ENCODE results near the gene PREX1. TPM values are rescaled to one million over a fixed set of nuclear protein-coding genes. Genes with fewer than 3 reads are reported as not detected.

PREX1 gene
- total RNA-seq, 1 donor from 2014 or later, result 20.4 TPM

DNA sequence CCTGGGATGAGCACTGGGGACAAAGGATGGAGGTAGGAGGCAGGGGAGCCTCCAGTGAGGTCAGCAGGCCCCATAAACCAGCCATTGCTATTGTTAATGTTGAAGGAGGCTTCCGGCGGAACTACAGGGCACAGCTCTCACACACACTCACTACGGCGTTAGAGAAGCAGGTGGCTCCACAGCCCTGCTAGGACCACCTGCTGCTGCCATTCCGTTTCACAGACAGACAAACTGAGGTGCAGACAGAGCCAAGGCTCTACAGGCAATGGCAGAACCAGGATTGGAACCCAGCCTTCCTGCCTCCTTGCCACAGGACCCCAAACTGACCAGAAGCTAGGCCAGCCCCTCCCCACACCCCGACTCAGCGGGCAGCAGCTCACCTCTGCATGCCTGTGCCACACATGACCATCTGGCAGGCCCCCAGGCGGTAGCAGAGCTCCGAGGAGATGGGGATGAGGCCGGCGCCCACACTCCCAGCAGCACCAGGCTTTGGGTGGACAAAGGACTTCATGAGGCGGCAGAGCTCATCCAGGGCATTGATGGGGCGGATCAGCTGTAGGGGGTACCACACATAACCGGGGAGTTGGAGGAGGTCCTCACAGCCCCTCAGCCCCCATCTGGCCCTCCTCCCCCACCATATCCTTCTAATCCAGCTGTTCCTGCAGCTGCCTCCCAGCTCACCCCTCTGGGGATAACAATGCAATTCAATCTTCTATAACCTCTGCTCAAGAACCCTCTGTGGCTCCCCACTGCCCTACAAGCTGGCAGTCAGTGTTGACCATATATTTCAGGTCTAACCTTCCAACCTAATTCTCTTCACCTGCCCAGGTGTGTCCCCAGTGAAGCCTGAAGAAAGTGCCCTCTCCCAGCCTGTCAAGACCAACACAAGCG is 198.5 kb downstream of the PREX1 start:
- Histone ChIP-seq H3K27ac (ENCODE audit: low read depth, low read length) (no peak overlapping the region), H3K9me3 (ENCODE audit: control insufficient read depth in 3 of 3, low read length in 3 of 3) (no peaks in the 10 kb centered on the region), H3K27me3 (ENCODE audit: control insufficient read depth in 3 of 3, insufficient read depth in 3 of 3, low read length in 3 of 3) (no peaks in the 10 kb centered on the region), H3K9ac (ENCODE audit: low read depth in 1 of 3, low read length in 3 of 3) (no peak overlapping the region), H3K4me1 (ENCODE audit: control insufficient read depth in 3 of 3, insufficient read depth in 3 of 3, low read length in 3 of 3) (no peaks in the 10 kb centered on the region), H3K4me3 (ENCODE audit: low read length in 3 of 3) (no peak overlapping the region), H3K36me3 (ENCODE audit: control insufficient read depth in 3 of 3, insufficient read depth in 3 of 3, low read length in 3 of 3) (peaks cover 4 to 31% (median 5%) of the 10 kb centered on the region in 3 donors)

DNA sequence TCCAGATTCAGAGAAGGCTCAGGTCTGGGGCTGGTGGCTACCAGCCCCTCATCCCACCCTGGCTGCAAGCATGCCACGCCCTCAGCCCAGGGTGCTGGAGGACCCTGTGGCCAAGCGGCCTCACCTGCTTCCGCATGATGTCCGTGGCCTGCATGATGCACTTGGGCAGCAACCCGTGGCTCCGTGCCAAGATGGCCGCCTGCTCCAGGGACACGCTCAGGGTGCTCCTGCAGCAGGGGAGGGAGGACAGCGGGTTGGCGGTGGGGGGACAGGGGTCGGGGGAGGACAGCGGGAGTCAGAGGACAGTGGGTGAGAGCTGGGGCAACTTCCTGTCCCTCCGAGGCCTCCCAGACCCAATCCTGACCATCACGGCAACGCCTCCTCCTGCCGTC is 200.1 kb downstream of the PREX1 start:
- H3K27me3 ChIP-seq (ENCODE audit: control insufficient read depth in 3 of 3, insufficient read depth in 3 of 3, low read length in 3 of 3), result no peaks in the 10 kb centered on the region
- H3K4me1 ChIP-seq (ENCODE audit: control insufficient read depth in 3 of 3, insufficient read depth in 3 of 3, low read length in 3 of 3), result no peaks in the 10 kb centered on the region
- no peaks in the 10 kb centered on the region for H3K9me3 ChIP-seq (ENCODE audit: control insufficient read depth in 3 of 3, low read length in 3 of 3)
- no peak overlapping the region for H3K9ac ChIP-seq (ENCODE audit: low read depth in 1 of 3, low read length in 3 of 3)
- H3K36me3 ChIP-seq (ENCODE audit: control insufficient read depth in 3 of 3, insufficient read depth in 3 of 3, low read length in 3 of 3), result peaks cover 0 to 29% (median 5%) of the 10 kb centered on the region in 3 donors
- no peak overlapping the region for H3K4me3 ChIP-seq (ENCODE audit: low read length in 3 of 3)
- no peak overlapping the region for H3K27ac ChIP-seq (ENCODE audit: low read depth, low read length)

DNA sequence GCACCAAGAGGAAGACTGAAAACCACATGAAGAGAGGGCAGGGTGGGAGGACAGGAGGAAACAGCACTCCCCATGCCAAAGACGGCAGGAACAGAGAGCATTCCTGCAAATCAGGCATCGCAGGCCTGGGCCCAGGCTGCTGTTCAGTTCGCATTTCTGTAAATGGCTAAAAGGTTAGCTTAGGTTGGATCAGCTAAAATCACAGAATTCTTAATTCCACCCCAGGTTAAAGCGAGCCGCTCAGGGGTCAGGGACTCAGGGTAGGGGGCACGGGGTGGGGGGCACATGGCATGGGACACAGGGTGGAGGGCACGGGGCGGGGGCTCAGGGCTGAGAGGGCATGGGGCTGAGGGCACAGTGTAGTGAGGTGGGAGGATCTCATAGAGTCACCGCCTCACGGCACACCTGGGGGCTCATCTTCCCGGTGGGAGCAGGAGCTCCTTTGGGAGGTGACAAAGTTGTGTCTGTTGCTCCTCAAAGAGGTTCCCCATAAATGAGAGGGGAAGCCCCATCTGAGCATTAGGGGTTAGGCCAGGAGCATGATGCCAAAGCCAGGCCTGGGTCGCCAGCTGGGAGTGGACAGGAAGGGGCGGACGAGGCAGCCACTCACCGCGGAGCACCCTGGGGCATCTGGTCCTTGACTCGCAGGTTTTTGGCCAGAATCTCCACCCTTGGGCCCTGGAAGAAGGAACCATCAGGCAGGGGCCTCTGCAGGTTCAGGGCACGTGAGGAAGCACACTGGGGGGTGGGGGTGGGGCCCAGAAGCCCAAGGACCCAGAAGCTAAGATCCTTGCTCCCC is 200.7 kb downstream of the PREX1 start:
- no peak overlapping the region for H3K9ac ChIP-seq (ENCODE audit: low read depth in 1 of 3, low read length in 3 of 3)
- H3K27ac ChIP-seq (ENCODE audit: low read depth, low read length), result no peak overlapping the region
- peaks cover 0 to 29% (median 5%) of the 10 kb centered on the region in 3 donors for H3K36me3 ChIP-seq (ENCODE audit: control insufficient read depth in 3 of 3, insufficient read depth in 3 of 3, low read length in 3 of 3)
- no peaks in the 10 kb centered on the region for H3K27me3 ChIP-seq (ENCODE audit: control insufficient read depth in 3 of 3, insufficient read depth in 3 of 3, low read length in 3 of 3)
- no peaks in the 10 kb centered on the region for H3K4me1 ChIP-seq (ENCODE audit: control insufficient read depth in 3 of 3, insufficient read depth in 3 of 3, low read length in 3 of 3)
- no peaks in the 10 kb centered on the region for H3K9me3 ChIP-seq (ENCODE audit: control insufficient read depth in 3 of 3, low read length in 3 of 3)
- H3K4me3 ChIP-seq (ENCODE audit: low read length in 3 of 3), result no peak overlapping the region

DNA sequence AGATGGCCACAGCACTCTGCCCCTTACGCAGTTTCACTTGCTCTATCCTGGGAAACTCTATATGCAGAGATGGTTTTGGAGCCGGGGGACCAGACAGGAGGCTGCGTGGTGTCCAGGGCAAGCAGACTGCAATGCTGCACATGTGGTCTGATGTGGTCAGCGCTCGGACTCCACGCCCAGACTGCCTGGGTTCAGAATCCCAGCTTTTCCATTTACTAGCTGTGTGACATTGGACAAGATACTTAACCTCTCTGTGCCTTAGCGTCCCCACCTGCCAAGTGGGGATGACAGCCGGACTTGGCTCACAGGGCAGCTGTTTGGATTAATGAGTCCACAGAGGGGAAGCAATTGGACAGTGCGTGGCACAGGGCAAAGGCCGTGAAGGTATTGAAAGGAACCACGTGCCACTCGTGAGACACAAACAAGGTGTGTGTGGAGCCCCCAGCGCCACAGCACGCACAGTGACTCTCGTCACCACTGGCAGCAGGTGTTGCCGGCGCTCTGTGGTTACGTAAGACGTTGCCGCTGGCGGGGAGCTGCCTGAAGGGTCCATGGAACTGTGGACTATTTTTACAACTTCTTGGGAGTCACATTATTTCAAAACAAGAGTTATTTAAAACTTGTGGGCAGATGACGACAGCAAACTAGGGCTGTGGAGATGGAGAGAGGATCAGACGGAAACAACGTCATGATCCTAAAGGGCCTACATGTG is 201.4 kb downstream of the PREX1 start:
- H3K9ac ChIP-seq (ENCODE audit: low read depth in 1 of 3, low read length in 3 of 3), result no peak overlapping the region
- H3K27me3 ChIP-seq (ENCODE audit: control insufficient read depth in 3 of 3, insufficient read depth in 3 of 3, low read length in 3 of 3), result no peaks in the 10 kb centered on the region
- H3K27ac ChIP-seq (ENCODE audit: low read depth, low read length), result no peak overlapping the region
- H3K4me3 ChIP-seq (ENCODE audit: low read length in 3 of 3), result no peak overlapping the region
- no peaks in the 10 kb centered on the region for H3K9me3 ChIP-seq (ENCODE audit: control insufficient read depth in 3 of 3, low read length in 3 of 3)
- H3K4me1 ChIP-seq (ENCODE audit: control insufficient read depth in 3 of 3, insufficient read depth in 3 of 3, low read length in 3 of 3), result peaks cover 0 to under 1% (median under 1%) of the 10 kb centered on the region in 3 donors
- peaks cover 0 to 24% (median 4%) of the 10 kb centered on the region in 3 donors for H3K36me3 ChIP-seq (ENCODE audit: control insufficient read depth in 3 of 3, insufficient read depth in 3 of 3, low read length in 3 of 3)

DNA sequence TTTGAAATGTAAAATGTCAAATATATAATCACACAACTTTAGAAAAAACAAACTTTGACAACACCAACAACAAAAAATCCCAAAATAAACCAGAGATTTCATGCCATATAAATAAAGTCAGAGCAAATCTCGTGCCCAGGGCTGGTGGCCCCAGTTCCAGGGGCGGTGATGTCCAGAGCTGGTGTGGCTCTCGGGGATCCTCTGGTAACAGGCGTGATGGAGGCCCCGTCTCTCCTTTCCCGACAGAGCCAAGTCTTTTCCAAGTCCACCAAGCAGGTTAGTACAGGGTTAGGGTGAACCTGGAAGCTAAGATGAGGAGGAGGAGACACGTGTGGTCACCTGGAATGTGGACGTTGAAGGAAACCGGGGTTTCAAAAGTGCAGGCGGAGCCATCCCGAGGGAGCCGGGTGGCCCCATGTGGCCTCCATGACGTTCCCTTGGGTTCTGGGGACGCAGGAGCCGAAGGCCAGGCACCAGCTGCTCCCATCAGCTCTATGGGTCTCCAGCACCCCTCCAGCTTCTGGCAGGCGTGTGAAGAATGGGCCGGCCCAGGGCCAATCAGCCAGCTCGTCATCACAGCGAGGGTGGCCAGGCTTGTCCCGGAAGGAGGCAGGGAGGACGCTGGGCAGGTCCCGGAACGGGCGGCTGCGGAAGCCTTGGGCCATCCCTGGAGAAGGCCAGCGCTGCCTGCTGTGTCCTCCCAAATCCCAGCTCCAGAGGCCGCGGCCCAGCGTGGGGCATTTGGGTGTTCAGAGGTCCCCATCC is 202.5 kb downstream of the PREX1 start:
- H3K36me3 ChIP-seq (ENCODE audit: control insufficient read depth in 3 of 3, insufficient read depth in 3 of 3, low read length in 3 of 3), result peaks cover 0 to 22% (median 2%) of the 10 kb centered on the region in 3 donors
- H3K9me3 ChIP-seq (ENCODE audit: control insufficient read depth in 3 of 3, low read length in 3 of 3), result no peaks in the 10 kb centered on the region
- no peaks in the 10 kb centered on the region for H3K27me3 ChIP-seq (ENCODE audit: control insufficient read depth in 3 of 3, insufficient read depth in 3 of 3, low read length in 3 of 3)
- no peak overlapping the region for H3K27ac ChIP-seq (ENCODE audit: low read depth, low read length)
- H3K4me1 ChIP-seq (ENCODE audit: control insufficient read depth in 3 of 3, insufficient read depth in 3 of 3, low read length in 3 of 3), result peaks cover 8 to 11% (median 10%) of the 10 kb centered on the region in 3 donors
- H3K9ac ChIP-seq (ENCODE audit: low read depth in 1 of 3, low read length in 3 of 3), result no peak overlapping the region
- no peak overlapping the region for H3K4me3 ChIP-seq (ENCODE audit: low read length in 3 of 3)

DNA sequence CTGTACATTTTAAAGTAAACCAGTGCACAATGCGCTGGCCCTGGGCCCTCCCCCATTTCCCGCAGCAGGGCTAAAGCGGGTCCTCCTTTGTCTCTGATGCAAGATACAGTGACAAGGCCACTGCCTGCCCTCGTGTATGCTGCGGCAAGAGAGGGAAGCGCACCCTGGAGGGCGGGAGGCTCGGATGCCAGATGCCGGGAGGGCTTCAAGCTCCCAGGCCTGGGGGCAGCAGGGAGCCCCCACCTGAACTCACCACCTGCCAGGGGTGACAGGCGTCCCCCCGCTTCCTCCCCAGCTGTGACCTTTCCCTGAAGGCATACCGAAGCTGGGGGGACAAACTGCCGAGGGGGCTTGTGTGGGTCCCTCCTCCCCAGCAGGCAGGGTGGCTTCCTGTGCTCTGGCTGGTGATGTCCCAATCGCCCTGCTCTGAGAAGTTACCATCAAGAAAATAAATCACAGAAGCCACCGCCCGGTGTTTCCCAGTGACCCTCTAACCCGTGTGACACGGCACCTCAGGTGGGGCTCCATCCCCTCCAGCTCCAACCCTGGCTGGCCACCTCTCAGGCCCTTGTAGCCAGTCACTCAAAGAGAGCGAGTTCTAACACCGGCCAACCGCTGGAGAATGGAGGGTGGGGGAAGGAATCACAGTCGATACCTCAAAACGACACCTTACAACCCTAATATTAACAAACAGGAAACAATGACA is 203.3 kb downstream of the PREX1 start:
- H3K4me1 ChIP-seq (ENCODE audit: control insufficient read depth in 3 of 3, insufficient read depth in 3 of 3, low read length in 3 of 3), result peaks cover 13 to 18% (median 15%) of the 10 kb centered on the region in 3 donors
- H3K36me3 ChIP-seq (ENCODE audit: control insufficient read depth in 3 of 3, insufficient read depth in 3 of 3, low read length in 3 of 3), result peaks cover 0 to 21% (median 2%) of the 10 kb centered on the region in 3 donors

DNA sequence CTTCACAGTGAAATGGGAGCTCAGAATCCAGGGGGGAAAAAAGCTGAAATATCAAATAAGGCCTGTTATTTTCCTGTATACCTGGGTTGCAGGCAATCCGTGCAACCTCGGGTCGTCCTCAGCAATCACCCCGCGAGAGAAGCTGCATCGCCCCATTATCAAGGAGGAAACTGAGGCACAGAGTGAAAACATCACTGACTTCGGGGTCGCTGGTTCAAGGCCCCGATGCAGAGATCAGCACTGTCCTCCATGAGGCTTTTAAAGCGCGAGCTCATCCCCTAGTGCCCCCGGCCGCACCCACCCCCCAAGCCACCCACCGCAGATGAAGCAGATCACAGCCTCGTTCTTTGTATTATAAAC is 203.9 kb downstream of the PREX1 start:
- peaks cover 13 to 18% (median 15%) of the 10 kb centered on the region in 3 donors for H3K4me1 ChIP-seq (ENCODE audit: control insufficient read depth in 3 of 3, insufficient read depth in 3 of 3, low read length in 3 of 3)
- no peak overlapping the region for H3K9ac ChIP-seq (ENCODE audit: low read depth in 1 of 3, low read length in 3 of 3)
- no peak overlapping the region for H3K4me3 ChIP-seq (ENCODE audit: low read length in 3 of 3)
- no peak overlapping the region for H3K27ac ChIP-seq (ENCODE audit: low read depth, low read length)
- peaks cover 0 to 17% (median 2%) of the 10 kb centered on the region in 3 donors for H3K36me3 ChIP-seq (ENCODE audit: control insufficient read depth in 3 of 3, insufficient read depth in 3 of 3, low read length in 3 of 3)
- no peaks in the 10 kb centered on the region for H3K9me3 ChIP-seq (ENCODE audit: control insufficient read depth in 3 of 3, low read length in 3 of 3)
- H3K27me3 ChIP-seq (ENCODE audit: control insufficient read depth in 3 of 3, insufficient read depth in 3 of 3, low read length in 3 of 3), result no peaks in the 10 kb centered on the region

More for the DNA sequence above, 203.3 kb downstream of the PREX1 start:
- Histone ChIP-seq H3K27ac (ENCODE audit: low read depth, low read length) (no peak overlapping the region), H3K9ac (ENCODE audit: low read depth in 1 of 3, low read length in 3 of 3) (no peak overlapping the region), H3K27me3 (ENCODE audit: control insufficient read depth in 3 of 3, insufficient read depth in 3 of 3, low read length in 3 of 3) (no peaks in the 10 kb centered on the region), H3K4me3 (ENCODE audit: low read length in 3 of 3) (no peak overlapping the region), H3K9me3 (ENCODE audit: control insufficient read depth in 3 of 3, low read length in 3 of 3) (no peaks in the 10 kb centered on the region)

DNA sequence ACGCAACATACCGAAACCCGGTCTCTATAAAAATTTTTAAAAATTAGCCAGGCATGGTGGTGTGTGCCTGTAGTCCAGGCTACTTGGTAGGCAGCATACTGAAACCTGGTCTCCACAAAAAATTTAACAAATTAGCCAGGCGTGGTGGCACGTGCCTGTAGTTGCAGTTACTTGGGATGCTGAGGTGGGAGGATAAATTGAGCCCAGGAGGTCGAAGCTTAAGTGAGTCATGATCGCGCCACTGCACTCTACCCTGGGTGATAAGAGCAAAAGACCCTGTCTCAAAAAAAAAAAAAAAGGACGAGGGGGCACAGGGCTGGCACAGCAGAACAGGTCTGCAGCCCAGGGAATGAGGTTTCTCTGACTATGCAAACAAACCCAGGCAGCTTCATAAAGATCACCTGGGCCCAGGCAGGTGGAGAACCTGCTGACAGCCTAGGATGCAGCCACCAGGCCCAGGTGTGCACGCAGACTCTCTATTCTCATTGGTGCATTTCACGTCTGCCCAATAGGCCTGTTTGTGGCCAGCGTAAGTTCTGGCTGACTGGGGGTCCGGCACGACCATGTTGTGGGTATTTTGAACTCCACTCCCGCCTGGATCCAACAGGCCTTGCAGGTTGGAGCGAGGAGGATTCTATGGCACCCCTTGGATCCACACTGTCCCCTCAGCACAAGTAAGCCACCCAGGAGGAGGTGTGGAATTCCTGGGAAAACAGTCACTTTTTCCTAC is 204.5 kb downstream of the PREX1 start:
- H3K4me1 ChIP-seq (ENCODE audit: control insufficient read depth in 3 of 3, insufficient read depth in 3 of 3, low read length in 3 of 3), result peaks cover 13 to 18% (median 15%) of the 10 kb centered on the region in 3 donors
- H3K27ac ChIP-seq (ENCODE audit: low read depth, low read length), result no peak overlapping the region
- H3K9me3 ChIP-seq (ENCODE audit: control insufficient read depth in 3 of 3, low read length in 3 of 3), result no peaks in the 10 kb centered on the region
- no peaks in the 10 kb centered on the region for H3K27me3 ChIP-seq (ENCODE audit: control insufficient read depth in 3 of 3, insufficient read depth in 3 of 3, low read length in 3 of 3)
- no peak overlapping the region for H3K9ac ChIP-seq (ENCODE audit: low read depth in 1 of 3, low read length in 3 of 3)
- peaks cover 0 to 17% (median 2%) of the 10 kb centered on the region in 3 donors for H3K36me3 ChIP-seq (ENCODE audit: control insufficient read depth in 3 of 3, insufficient read depth in 3 of 3, low read length in 3 of 3)
- no peak overlapping the region for H3K4me3 ChIP-seq (ENCODE audit: low read length in 3 of 3)

All from skeletal muscle tissue (tissue), 4 donors.